Osteocyte (in vitro differentiated cells): ENCODE measurements around the gene DCUN1D4. TPM values are rescaled to one million over a fixed set of nuclear protein-coding genes. Genes with fewer than 3 reads are reported as not detected.

Source experiments
- DNase-seq: peaks from one replicate; pipeline ENCODE4 v3.0.0; 2021; ENCODE audit warnings: mixed read lengths; ENCODE audit not compliant: unreplicated experiment; ENCODE audit errors: extremely low spot score
- H3K27ac Mint-ChIP-seq: one replicate; pipeline ENCODE4 v1.8.0; 2021; ENCODE audit warnings: mild to moderate bottlenecking, mixed read lengths; ENCODE audit not compliant: unreplicated experiment
- H3K27me3 Mint-ChIP-seq: one replicate; pipeline ENCODE4 v1.8.0; 2021; ENCODE audit warnings: mixed read lengths; ENCODE audit not compliant: unreplicated experiment
- H3K36me3 Mint-ChIP-seq: one replicate; pipeline ENCODE4 v1.8.0; 2021; ENCODE audit warnings: mixed read lengths; ENCODE audit not compliant: unreplicated experiment
- H3K4me1 Mint-ChIP-seq: one replicate; pipeline ENCODE4 v1.8.0; 2021; ENCODE audit warnings: mixed read lengths; ENCODE audit not compliant: unreplicated experiment
- H3K4me3 Mint-ChIP-seq: one replicate; pipeline ENCODE4 v1.8.0; 2021; ENCODE audit warnings: mild to moderate bottlenecking, moderate library complexity, mixed read lengths; ENCODE audit not compliant: unreplicated experiment
- H3K9me3 Mint-ChIP-seq: one replicate; pipeline ENCODE4 v1.8.0; 2021; ENCODE audit warnings: mixed read lengths; ENCODE audit not compliant: unreplicated experiment
- CTCF ChIP-seq: fragments of 200-600 bp; sonication (generic); IDR thresholded peaks from 2 replicates; pipeline ENCODE4 v1.5.0; 2021; ENCODE audit warnings: antibody characterized with exemption, mild to moderate bottlenecking, moderate library complexity
- total RNA-seq: library from RNA; stranded (reverse); gene quantifications from 2 replicates; pipeline ENCODE4 v1.2.1, GENCODE V29; 2021

The DCUN1D4 gene
- total RNA-seq, 1 donor from 2014 or later = 52.3 TPM

- H3K4me1 Mint-ChIP-seq = peaks cover 39% of the 10 kb centered on the region
- no peak for TF ChIP-seq CTCF
- no peak for DNase-seq
These were observed 10.2 kb downstream of the DCUN1D4 start for GRCh38 chr4:51853027-51853682.

GRCh38 chr4:51855270-51855669 lies 12.3 kb downstream of the DCUN1D4 start:
- no peak for DNase-seq
- Mint-ChIP-seq H3K4me3 (no peak overlapping the region), H3K27ac (no peak overlapping the region), H3K27me3 (no peaks in the 10 kb centered on the region), H3K9me3 (no peaks in the 10 kb centered on the region), H3K4me1 (peaks cover 37% of the 10 kb centered on the region), H3K36me3 (peaks cover 3% of the 10 kb centered on the region)
- no peak for TF ChIP-seq CTCF

More at GRCh38 chr4:51853027-51853682, 10.2 kb downstream of the DCUN1D4 start:
- no peaks in the 10 kb centered on the region for H3K27me3 Mint-ChIP-seq
- peak overlapping the region; percentile 42 for H3K27ac Mint-ChIP-seq
- no peaks in the 10 kb centered on the region for H3K9me3 Mint-ChIP-seq
- no peak overlapping the region for H3K4me3 Mint-ChIP-seq
- H3K36me3 Mint-ChIP-seq = peaks cover 3% of the 10 kb centered on the region

- no peak for TF ChIP-seq CTCF
- no peak for DNase-seq
- no peak overlapping the region for H3K4me3 Mint-ChIP-seq
- H3K27ac Mint-ChIP-seq = no peak overlapping the region
- H3K9me3 Mint-ChIP-seq = no peaks in the 10 kb centered on the region
- H3K27me3 Mint-ChIP-seq = no peaks in the 10 kb centered on the region
- H3K4me1 Mint-ChIP-seq = peaks cover 35% of the 10 kb centered on the region
- H3K36me3 Mint-ChIP-seq = peaks cover 3% of the 10 kb centered on the region
These were observed 12.8 kb downstream of the DCUN1D4 start for GRCh38 chr4:51855751-51856150.

GRCh38 chr4:51858605-51859202 lies 15.8 kb downstream of the DCUN1D4 start:
- no peak for TF ChIP-seq CTCF
- Mint-ChIP-seq H3K4me1 (peaks cover 21% of the 10 kb centered on the region), H3K27me3 (no peaks in the 10 kb centered on the region), H3K36me3 (peaks cover 6% of the 10 kb centered on the region), H3K27ac (no peak overlapping the region), H3K4me3 (no peak overlapping the region), H3K9me3 (no peaks in the 10 kb centered on the region)
- DNase-seq = no peak

GRCh38 chr4:51859476-51860031 lies 16.6 kb downstream of the DCUN1D4 start:
- no peak for DNase-seq
- Mint-ChIP-seq H3K4me3 (no peak overlapping the region), H3K36me3 (peaks cover 9% of the 10 kb centered on the region), H3K4me1 (peaks cover 17% of the 10 kb centered on the region), H3K27me3 (no peaks in the 10 kb centered on the region), H3K9me3 (no peaks in the 10 kb centered on the region), H3K27ac (no peak overlapping the region)
- no peak for TF ChIP-seq CTCF
